Liver (tissue), 3 donors: Measurements from ENCODE around the gene THADA.

ENCODE experiments used
- ATF3 ChIP-seq: IDR thresholded peaks from 2 replicates; pipeline ENCODE4 v1.6.1; 2016; ENCODE audit warnings: antibody characterized with exemption
- CTCF ChIP-seq: fragments of 150-350 bp; IDR thresholded peaks from 2 replicates; pipeline ENCODE4 v1.5.1; 2017; ENCODE audit warnings: improper control_type of control experiment, low read depth, low read length; ENCODE audit not compliant: missing input control
- EGR1 ChIP-seq, 2 donors: IDR thresholded peaks; 2 replicates each; pipeline ENCODE4 v1.6.1; 2016 to 2018; ENCODE audit warnings: antibody characterized with exemption in 2 of 2, low read depth in 2 of 2
- GABPA ChIP-seq, 2 donors: IDR thresholded peaks in 1 of 2; conservative IDR thresholded peaks in 1 of 2; 2 replicates each; pipeline ENCODE4 v1.6.1; 2016; ENCODE audit warnings: antibody characterized with exemption in 2 of 2, mild to moderate bottlenecking in 1 of 2, moderate library complexity in 1 of 2
- HNF4G ChIP-seq: IDR thresholded peaks from 2 replicates; pipeline ENCODE4 v1.6.1; 2016; ENCODE audit warnings: antibody characterized with exemption
- JUND ChIP-seq, 2 donors: IDR thresholded peaks; 2 replicates each; pipeline ENCODE4 v1.6.1; 2016; ENCODE audit warnings: antibody characterized with exemption in 2 of 2
- MAX ChIP-seq: IDR thresholded peaks from 2 replicates; pipeline ENCODE4 v1.6.1; 2016; ENCODE audit warnings: antibody characterized with exemption
- RAD21 ChIP-seq, 2 donors: IDR thresholded peaks; 2 replicates each; pipeline ENCODE4 v1.6.1; 2016; ENCODE audit warnings: antibody characterized with exemption in 2 of 2, mild to moderate bottlenecking in 2 of 2
- RXRA ChIP-seq, 2 donors: IDR thresholded peaks; 2 replicates each; pipeline ENCODE4 v1.6.1; 2017 to 2018; ENCODE audit warnings: antibody characterized with exemption in 2 of 2, mild to moderate bottlenecking in 1 of 2
- SP1 ChIP-seq: IDR thresholded peaks from 2 replicates; pipeline ENCODE4 v1.6.1; 2018; ENCODE audit warnings: antibody characterized with exemption, mild to moderate bottlenecking
- TAF1 ChIP-seq: conservative IDR thresholded peaks from 2 replicates; pipeline ENCODE4 v1.6.1; 2016; ENCODE audit warnings: antibody characterized with exemption, mild to moderate bottlenecking
- YY1 ChIP-seq: IDR thresholded peaks from 2 replicates; pipeline ENCODE4 v1.6.1; 2016; ENCODE audit warnings: antibody characterized with exemption, mild to moderate bottlenecking
- TF ChIP-seq, protein P1 (sequence below): IDR thresholded peaks from 2 replicates; pipeline ENCODE4 v1.6.1; 2016; ENCODE audit warnings: antibody characterized with exemption, mild to moderate bottlenecking
- TF ChIP-seq, protein P2 (sequence below): IDR thresholded peaks from 2 replicates; pipeline ENCODE4 v1.6.1; 2016; ENCODE audit warnings: antibody characterized with exemption
- donor health status: healthy.
- donor health status: healthy.

DNA sequence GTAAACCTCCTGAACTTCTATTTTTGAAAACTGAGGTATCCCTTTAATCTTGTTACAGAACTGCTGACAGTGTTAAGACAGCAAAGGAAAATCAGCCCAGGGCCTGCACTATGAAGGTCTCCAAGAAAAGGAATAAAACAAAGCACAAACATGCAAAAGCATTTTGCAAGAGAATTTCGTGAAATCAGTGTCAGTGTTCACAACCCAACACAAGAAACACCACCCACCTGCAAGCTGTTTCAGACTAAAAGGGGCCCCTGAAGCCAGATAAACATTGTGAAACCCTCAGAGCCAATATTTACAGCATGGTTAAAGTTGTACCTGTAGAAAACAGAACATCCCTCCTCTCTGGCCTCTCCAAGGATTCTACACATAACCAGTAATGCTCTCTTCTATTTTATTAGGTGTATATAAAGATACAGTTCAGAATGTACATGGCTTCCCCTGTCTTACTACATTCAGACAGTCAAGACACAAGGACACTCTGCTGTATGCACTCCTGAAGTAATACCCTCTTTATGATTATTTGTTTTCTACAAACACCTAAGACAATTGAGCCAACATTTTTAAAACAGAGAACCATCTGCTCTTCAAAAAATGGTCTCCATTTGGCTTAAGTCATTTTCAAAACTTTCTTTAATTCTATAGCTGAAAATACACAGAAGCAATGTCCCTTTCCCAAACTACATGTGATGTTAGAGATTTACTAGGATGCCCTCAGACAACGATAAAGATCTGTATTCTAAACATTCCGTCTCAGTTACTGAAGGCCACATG, 219.9 kb downstream of the THADA start:
- TF ChIP-seq, protein P1, sequence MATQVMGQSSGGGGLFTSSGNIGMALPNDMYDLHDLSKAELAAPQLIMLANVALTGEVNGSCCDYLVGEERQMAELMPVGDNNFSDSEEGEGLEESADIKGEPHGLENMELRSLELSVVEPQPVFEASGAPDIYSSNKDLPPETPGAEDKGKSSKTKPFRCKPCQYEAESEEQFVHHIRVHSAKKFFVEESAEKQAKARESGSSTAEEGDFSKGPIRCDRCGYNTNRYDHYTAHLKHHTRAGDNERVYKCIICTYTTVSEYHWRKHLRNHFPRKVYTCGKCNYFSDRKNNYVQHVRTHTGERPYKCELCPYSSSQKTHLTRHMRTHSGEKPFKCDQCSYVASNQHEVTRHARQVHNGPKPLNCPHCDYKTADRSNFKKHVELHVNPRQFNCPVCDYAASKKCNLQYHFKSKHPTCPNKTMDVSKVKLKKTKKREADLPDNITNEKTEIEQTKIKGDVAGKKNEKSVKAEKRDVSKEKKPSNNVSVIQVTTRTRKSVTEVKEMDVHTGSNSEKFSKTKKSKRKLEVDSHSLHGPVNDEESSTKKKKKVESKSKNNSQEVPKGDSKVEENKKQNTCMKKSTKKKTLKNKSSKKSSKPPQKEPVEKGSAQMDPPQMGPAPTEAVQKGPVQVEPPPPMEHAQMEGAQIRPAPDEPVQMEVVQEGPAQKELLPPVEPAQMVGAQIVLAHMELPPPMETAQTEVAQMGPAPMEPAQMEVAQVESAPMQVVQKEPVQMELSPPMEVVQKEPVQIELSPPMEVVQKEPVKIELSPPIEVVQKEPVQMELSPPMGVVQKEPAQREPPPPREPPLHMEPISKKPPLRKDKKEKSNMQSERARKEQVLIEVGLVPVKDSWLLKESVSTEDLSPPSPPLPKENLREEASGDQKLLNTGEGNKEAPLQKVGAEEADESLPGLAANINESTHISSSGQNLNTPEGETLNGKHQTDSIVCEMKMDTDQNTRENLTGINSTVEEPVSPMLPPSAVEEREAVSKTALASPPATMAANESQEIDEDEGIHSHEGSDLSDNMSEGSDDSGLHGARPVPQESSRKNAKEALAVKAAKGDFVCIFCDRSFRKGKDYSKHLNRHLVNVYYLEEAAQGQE, result peak; percentile 43
- TF ChIP-seq CTCF (no peak), GABPA (IDR thresholded peaks at IDR 0.05 in 1 of 2, conservative IDR thresholded peaks at IDR 0.05 in 1 of 2) (peak in 1 of 2 donors; percentile 35), YY1 (peak; percentile 64), HNF4G (no peak), EGR1 (IDR thresholded peaks at IDR 0.05; ENCODE audit: low read depth in 2 of 2) (no peak), SP1 (peak; percentile 34), TAF1 (no peak), MAX (no peak), RXRA (IDR thresholded peaks at IDR 0.05) (peak; percentile 49 to 77), ATF3 (no peak), JUND (IDR thresholded peaks at IDR 0.05) (peak in 1 of 2 donors; percentile 52), RAD21 (IDR thresholded peaks at IDR 0.05) (peak; percentile 50 to 64)
- TF ChIP-seq, protein P2, sequence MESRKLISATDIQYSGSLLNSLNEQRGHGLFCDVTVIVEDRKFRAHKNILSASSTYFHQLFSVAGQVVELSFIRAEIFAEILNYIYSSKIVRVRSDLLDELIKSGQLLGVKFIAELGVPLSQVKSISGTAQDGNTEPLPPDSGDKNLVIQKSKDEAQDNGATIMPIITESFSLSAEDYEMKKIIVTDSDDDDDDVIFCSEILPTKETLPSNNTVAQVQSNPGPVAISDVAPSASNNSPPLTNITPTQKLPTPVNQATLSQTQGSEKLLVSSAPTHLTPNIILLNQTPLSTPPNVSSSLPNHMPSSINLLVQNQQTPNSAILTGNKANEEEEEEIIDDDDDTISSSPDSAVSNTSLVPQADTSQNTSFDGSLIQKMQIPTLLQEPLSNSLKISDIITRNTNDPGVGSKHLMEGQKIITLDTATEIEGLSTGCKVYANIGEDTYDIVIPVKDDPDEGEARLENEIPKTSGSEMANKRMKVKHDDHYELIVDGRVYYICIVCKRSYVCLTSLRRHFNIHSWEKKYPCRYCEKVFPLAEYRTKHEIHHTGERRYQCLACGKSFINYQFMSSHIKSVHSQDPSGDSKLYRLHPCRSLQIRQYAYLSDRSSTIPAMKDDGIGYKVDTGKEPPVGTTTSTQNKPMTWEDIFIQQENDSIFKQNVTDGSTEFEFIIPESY, result peak; percentile 58
